NCI-H1417 (cell line): ENCODE data around the gene GRM6.

Source experiments
- DNase-seq, 3 experiments: peaks; one replicate each; lab custom pipeline; 2025; lab: John Stamatoyannopoulos, UW

The GRM6 gene

GRCh38 chr5:178984145-178985072, 10.7 kb downstream of the GRM6 start:
- DNase-seq: no peak

DNA sequence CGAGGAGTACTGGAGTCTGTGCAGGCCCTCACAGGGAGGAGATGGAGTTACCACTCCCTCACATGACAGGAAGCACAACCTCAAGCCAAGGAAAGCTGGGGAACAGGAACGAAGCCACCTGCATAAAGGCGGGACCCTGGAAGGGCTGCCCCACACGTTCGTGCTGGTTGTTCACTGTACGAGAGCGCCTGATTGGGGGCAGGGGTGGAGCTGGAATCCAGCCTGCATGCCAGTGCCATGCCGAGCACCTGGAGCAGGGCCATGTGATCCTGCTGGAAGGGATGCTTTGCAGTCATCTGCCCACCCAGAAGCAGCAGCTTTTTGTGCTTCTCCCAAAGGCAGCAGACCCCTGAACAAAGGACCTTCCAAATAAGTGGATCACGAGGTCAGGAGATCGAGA, 11.4 kb downstream of the GRM6 start:
- no peak for DNase-seq

DNA sequence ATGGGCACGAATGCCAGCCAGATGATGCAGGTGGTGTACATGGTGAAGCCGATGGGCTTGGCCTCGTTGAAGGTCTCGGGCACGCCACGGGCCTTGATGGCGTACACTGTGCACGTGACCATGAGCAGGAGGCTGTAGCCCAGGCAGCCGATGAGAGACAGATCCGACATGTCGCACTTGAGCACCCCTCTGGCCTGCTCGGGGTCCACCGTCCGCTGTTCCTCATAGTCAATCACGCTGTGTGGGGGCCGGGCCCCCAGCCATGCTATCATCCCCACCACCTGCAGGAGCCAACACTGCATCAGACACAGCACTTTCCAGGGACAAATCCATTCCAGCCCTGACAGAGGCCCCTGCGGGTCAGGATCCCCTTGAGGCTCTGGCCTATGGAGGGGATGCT, 12.2 kb downstream of the GRM6 start:
- DNase-seq: no peak

DNA sequence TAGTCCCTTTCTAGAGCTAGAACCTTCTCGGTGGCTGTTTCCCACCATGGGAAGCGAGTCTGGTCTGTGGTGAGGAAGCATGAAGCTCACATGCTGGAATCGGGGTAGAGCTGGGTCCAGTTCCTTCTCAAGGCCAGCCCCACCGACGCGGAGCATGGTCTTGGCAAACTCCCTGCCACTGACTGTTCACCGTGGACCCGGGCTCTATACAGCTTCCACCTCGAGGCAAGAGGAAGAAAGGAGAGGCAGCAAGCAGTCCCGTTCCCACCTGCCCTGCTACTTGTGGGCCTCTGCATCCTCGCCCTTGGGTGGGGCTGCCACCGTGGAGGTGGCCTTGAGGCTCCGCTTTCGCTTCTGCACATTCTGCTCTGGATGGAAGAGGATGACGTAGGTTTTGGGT, 13.7 kb downstream of the GRM6 start:
- no peak for DNase-seq

DNA sequence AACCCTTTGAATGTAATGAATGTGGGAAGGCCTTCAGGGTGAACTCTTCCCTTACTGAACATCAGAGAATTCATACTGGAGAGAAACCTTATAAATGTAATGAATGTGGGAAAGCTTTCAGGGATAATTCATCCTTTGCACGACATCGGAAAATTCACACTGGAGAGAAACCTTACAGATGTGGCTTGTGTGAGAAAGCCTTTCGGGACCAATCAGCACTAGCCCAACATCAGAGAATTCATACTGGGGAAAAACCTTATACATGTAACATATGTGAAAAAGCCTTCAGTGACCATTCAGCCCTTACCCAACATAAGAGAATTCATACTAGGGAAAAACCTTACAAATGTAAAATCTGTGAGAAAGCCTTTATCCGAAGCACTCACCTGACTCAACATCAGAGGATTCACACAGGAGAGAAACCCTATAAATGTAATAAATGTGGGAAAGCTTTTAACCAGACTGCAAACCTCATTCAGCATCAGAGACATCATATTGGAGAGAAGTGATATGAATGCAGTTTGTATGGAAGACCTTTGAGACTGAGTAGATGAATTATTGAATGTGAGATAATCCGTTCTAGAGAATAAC, 29.6 kb downstream of the GRM6 start:
- DNase-seq: no peak

DNA sequence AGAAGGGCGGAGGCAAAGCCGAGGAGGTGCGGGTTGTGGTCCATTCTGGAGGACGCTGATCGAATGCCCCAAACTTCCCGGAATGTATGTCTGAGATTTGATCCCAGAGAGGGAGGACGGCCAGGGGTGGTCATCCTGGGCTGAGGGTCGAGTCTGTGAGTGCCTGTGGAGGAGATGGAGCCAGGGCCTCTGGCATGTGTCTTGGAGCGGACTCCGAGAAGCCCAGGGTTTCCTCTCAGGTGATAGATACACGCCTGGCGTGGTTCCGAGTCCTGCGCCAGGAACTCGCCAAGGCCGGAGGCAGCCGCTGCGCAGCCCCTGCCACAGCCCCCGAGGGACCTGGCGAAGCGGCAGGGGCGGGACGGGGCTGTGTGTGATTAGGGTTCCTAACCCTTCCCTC, 53.8 kb downstream of the GRM6 start:
- no peak for DNase-seq

DNA sequence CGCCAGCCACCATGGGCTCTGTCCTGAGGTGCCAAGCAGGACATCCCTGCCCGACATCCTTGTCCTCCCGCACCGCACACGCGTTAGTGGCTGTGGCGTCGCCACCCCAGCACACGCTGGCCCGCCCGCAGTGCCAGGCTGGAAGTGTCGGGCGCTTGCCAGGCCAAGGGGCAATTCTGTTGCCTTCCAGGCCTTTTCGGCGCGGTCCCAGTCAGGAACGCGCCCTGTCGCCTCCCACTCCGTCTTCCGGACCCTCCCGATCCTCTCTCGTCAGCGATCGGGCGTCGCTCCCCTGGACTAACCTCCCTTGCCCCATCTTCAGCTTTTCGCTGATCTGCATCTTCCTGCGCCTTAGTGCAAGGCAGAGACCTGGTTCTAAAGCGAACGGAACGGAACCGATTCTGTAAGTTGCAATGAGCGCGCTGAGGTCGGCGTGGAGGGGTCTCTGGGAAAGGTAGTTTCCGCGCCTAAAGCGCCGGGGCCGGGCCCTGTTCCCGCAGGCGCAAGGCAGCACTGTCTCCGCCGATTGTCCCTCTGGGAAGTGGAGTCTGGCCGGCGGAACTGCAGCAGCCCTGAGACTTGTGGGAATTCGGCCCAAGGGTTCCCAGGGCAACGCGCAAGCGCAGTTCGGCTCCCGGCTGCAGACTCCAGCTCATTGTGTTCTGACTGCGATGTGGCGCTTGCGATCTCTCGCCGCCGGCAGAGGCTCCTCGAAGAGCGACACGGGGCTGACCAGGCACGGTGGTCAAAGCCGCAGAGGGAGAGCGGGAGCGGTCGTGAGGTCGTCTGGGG, 54.4 kb downstream of the GRM6 start, which contains the start of gene ZNF454:
Gene ZNF454, plus strand, starts transcription at position 630 of the 792 bp plus-strand sequence. CDS start 1,594 bp downstream, outside the sequence.
- peak; percentile 18 to 83 (median 63) for DNase-seq

GRCh38 chr5:178931846-178932760, 63.0 kb downstream of the GRM6 start:
- no peak for DNase-seq
